Stimulated activated CD8-positive, alpha-beta memory T cell treated with anti-CD3 and anti-CD28 coated beads, Interleukin-4, amount 100 ng/mL, for 4 hours (primary cell): ENCODE data around the gene PPM1E.
"Not testable (repeated sequence)": the region's sequence is repeated elsewhere in the genome, so short reads cannot be mapped to it uniquely, and the experiment has no call there.

ENCODE experiments used
- DNase-seq, 2 donors: peaks; one replicate each; pipeline ENCODE4 v3.0.0-alpha.2; 2020; ENCODE audit warnings: low read depth in 2 of 2, low spot score in 1 of 2

Gene PPM1E

DNA sequence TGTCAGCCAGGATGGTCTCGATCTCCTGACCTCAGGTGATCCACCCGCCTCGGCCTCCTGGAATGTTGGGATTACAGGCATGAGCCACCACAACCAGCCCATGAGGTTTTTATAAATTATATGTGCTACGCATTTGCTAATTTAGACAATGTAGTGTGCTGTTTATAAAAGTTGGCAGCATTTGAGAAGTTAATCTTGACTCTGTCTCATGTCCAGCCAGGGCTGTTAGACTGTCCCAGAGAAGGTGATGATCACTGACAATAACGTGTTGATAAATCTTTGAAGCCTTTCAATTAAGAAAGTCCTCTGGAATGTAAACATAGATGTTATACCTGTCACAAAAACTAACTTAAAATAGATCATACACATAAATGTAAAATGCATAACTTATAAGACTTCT is 82.0 kb downstream of the PPM1E start:
- DNase-seq: no peak

DNA sequence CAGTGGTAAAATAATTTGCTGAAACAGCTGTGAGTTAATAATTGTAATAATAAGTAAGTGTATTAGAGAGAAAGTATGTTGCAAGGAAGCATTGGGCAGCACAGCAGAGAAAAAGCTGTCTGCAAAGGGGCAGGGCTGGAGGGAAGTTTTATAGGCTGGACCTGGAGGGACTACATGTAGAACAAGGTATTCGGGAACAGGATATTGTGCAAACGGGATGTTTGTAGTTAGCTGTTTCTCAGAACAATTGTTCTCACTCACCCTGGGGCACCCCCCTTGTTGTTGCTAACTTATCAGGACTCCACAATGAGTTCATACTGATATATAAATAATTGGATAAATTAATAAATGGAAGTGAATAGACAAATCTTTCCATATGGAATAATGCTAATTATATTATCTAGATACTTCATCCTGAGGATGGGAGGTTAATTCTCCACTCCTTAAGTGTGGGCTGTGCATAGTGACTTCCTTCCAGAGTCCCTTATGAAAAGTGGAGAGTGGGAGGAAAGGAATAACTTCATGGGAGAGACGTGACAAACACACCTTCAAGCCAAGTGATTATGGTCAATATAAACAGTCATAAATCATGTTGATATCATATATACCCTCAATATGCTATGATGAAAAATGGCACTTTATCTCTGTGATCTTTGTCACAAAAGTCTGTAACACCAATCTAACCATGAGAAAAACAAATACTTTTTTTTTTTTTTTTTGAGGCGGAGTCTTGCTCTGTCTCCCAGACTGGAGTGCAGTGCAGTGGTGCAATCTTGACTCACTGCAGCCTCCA is 85.4 kb downstream of the PPM1E start:
- DNase-seq: no peak

DNA sequence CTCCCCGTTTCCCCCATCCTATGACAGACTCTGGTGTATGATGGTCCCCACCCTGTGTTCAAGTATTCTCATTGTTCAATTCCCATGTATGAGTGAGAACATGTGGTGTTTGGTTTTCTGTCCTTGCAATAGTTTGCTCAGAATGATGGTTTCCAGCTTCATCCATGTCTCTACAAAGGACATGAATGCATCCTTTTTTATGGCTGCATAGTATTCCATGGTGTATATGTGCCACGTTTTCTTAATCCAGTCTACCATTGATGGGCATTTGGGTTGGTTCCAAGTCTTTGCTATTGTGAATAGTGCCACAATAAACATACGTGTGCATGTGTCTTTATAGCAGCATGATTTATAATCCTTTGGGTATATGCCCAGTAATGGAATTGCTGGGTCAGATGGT is 90.8 kb downstream of the PPM1E start:
- DNase-seq: not testable (repeated sequence)

DNA sequence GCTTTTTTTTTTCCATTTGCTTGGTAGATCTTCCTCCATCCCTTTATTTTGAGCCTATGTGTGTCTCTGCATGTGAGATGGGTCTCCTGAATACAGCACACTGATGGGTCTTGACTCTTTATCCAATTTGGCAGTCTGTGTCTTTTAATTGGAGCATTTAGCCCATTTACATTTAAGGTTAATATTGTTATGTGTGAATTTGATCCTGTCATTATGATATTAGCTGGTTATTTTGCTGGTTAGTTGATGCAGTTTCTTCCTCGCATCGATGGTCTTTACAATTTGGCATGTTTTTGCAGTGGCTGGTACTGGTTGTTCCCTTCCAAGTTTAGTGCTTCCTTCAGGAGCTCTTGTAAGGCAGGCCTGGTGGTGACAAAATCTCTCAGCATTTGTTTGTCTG is 94.5 kb downstream of the PPM1E start:
- not testable (repeated sequence) for DNase-seq

DNA sequence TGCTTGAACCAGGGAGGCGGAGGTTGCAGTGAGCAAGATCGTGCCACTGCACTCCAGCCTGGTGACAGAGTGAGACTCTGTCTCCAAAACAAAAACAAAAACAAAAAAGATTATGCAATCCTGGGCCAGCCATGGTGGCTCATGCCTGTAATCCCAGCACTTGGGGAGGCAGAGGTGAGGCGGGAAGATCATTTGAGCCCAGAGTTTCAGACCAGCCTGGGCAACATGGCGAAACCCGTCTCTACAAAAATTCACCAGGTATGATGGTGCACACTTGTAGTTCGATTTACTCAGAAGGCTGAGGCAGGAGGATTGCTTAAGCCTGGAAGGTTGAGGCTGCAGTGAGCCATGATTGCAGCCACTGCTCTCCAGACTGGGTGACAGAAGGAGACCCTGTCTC is 109.6 kb downstream of the PPM1E start:
- no peak for DNase-seq

DNA sequence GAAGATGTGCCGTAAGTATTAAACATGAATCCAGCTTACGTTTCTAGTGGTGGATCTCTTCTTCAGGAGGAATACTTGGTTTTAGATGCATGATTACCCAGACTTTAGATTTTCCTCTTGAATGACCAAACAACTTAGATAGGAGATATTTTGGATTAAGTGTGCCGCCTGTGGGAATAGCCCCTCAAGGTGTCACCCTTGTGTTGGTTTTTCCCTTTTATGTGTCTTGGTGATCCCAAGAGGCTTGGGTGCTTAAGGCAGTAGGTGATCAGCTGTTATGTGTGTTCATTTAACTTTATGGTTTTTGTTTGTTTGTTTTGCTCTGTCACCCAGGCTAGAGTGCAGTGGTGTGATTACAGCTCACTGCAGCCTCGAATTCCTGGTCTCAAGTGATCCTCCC is 115.1 kb downstream of the PPM1E start:
- no peak for DNase-seq

DNA sequence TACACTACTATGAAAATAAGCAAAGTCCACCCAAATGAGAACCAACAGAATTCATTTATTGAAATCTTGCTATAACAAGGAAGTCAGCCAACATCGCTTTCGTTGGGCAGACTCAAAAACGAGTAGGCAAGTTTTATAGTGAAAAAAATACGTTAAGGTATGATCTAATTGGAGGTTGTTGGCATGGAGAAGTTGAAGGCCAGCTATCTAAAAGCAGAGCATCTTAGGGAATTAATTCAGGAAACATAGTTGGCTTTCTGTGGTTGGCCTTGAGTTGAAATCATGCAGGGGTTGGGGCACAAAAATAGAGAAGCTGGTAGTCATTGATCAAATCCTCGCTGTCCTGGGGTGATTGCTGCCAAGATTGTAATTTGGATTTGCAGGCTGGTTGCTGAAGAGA is 118.3 kb downstream of the PPM1E start:
- DNase-seq: no peak

DNA sequence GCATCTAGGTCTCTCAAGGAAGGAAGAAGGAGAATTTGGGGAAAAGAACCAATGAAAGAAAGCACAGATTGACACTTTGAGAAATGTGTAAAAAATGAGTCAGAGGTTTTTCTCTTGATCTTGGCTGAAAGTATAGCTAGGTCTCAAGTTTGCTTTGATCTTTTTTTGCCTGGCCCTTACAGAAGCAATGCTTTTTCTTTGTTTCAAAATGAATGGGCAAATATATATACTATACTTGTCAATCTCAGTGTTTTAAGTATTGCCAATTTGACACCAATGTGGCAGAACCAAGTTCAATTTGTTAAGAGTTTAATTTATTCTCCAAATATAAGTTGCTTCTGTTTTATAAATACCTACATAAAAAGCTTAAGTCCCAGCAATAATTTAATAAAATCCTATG is 119.6 kb downstream of the PPM1E start:
- no peak for DNase-seq

DNA sequence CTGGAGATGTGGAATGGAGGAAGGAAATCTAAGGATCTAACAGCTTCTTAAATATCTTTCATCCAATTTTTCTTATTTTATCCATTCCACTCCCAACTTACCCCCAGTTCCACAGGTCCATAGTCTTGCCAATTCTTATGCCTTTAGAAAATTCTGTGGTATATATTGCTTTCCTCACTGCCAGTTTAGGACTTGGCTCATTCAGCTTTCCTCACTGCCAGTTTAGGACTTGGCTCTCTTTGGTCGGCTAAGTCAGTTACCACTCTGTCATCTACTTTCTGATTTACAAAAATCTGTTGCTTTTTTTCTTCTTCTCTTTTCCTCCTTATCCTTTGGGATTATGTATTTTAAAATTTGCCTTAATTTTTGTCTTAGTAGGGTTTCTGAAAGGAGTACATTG is 128.5 kb downstream of the PPM1E start:
- DNase-seq: no peak

DNA sequence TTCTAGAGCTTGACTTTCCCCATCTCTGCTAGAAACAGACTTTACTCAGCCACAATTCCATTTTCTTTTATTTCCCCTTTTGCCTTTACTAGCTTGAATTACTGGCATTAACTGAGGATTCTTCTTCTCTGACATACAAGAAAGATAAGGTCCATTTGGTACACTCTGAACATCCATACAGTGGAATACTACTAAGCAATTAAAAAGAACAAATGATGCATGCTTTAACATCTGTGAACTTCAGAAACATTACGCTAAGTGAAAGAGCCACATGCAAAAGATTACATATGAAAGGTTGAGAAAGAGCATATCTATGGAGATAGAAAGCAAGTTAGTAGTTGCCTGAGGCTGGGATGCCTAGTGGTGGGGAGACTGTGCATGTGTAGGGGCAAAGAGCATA is 130.9 kb downstream of the PPM1E start:
- DNase-seq: no peak

DNA sequence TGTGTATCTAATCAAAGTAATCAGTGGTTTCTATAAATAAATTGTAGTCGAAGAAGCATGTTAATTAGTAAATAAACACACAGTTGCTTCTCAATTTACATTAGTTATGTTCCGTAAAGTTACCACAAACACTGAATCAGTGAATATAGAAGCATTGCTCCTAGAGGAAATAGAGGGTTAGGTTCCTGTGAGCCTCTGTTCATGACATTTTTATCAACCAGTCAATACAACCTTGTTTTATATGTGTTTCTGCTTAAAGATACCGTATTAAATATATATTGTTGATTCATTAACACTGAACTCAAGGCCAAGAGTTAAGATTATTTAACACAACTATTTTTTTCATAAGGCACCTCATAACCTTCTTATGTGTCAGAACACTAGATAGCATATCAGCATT is 134.3 kb downstream of the PPM1E start:
- no peak for DNase-seq

DNA sequence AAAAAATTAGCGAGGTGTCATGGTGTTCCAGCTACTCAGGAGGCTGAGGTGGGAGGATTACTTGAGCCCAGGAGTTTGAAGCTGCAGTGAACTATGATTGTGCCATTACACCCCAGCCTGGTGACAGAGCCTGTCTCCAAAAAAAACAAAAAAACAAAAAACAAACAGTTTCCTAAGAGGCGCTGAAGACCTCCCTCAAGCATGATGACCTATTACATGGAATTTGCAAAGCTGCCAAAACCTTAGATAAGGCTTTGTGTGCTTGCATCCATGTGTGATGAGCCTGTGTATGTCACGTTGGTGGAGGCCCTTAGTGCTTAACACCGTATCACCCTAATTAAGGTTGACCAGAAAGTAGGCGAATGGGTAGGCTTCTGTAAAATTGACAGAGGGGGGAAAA is 143.5 kb downstream of the PPM1E start:
- no peak for DNase-seq

DNA sequence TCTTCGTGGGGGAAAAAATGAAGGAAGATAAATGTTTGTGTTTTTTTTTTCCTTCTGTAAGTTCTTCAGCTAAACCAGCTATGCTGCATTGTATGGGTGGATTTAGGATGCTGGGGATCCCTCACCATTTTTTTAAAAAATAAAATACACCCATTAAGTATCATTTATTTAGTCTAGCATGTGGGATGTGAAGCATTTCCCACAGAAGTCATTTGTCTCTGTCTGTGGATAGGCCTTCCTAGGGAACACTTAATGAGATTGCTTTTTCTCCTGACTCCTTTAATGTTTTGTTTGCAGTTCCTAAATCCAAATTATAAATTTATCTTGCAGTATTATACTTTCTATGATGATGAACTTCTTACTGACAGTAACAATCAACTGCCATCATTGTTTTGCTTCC is 146.7 kb downstream of the PPM1E start:
- DNase-seq: no peak

DNA sequence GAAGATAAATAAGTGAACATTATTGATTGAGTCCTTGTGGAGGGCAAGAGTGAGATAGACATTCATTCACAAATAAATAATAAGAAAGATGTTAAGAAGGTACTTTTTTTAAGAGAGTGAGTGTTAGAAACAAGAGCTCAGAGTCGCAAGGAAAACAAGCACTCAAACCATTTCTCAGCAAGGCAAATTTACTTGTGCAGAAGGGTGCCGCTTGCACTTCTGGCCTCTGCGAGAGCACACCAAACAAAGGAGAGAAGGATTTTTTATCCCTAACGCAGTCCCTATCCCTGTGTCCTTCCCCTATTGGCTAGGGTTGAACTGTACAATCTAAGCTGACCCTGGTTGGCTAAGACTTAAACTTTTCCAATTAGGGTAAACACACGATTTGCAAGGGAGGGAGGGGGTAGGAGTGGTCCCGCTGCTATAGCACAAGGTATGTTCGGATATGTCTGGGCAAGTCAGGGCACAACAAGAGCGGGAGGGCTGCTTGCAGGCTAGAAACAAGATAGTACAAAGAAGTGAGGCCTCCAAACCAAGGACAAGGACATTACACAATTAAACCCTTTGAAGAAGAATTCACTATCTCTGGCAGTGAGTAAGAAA is 156.2 kb downstream of the PPM1E start:
- no peak for DNase-seq

DNA sequence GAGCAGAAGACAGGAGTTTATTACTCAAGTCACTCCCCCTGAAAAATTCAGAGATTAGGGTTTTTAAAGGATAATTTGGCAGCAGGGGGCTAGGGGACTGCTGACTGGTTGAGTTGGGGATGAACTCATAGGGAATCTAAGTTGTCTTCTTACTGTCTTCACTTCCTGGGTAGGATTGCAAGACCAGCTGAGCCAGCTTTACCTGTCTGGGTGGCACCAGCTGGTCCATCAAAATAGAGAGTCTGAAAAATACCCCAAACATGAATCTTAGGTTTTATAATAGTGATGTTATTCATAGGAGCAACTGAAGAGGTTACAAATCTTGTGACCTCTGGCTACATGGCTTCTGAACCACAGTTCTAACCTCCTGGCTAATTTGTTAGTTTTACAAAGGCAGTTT is 157.9 kb downstream of the PPM1E start:
- no peak for DNase-seq

DNA sequence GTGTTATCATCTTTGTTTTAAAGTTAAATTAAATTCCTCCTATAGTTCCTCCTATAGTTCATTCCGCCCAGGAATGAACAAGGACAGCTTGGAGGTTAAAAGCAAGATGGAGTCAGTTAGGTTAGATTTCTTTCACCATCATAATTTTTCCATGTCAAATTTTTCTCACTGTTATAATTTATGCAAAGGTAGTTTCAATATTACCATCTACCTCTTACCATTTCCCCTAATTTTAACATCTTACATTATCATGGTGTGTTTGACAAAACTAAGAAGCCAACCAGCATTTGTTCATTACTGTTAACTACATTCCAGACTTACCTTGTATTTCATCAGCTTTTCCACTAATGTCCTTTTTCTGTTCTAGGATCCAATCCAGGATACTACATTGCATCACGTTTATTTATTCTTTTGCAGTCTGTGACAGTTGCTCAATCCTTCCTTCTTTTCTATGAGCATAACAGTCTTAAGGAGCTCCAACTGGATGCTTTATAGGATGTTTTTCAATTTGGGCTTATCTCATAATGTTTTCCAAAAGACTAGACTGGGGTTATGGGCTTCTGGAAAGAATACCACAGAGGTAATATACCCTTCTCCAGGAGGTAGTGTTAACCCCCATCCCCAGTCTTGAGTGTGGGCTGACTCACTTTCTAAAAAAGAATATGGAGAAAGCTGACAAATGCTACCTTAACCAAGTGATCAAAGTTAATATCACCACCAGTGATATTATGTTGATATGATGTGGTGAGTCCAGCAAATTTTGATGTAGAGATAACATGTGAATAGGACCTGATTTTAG is 158.5 kb downstream of the PPM1E start:
- no peak for DNase-seq

DNA sequence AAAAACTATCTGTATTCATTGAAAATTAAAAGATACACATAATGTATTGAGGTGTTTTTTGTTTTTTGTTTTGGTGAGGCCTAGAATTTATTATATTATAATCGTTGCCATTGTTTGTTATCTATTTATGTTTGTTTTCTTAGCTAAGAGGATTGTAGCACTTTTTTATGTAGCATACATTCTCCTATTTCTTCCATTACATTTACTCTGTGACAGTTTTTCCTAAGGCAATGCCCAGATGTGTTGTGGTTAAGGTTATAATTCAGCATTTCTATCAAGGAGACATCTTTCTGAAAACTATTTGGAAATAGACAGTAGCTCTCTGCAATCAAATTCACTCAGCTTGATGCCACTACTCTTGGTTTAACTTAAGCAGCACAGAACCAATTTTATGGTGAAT is 161.6 kb downstream of the PPM1E start:
- DNase-seq: no peak

DNA sequence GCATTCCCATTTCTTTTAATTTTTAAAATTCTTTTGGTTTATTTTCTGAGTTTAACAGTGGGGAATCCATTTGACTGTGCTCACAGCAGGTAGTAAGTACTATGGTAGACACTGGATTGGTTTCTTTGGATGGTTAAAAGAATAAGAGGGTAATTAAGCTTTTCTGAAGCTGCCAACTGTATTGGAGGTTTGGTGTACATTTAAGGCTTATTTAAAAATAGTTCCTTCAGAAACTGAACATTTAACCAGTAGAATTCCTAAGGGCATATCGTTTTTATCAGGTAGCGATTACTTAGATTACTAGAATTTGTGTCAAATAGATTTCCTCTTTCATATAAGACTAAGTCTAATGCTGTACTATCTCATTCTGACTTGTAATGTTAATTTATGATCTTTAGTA is 162.4 kb downstream of the PPM1E start:
- no peak for DNase-seq

DNA sequence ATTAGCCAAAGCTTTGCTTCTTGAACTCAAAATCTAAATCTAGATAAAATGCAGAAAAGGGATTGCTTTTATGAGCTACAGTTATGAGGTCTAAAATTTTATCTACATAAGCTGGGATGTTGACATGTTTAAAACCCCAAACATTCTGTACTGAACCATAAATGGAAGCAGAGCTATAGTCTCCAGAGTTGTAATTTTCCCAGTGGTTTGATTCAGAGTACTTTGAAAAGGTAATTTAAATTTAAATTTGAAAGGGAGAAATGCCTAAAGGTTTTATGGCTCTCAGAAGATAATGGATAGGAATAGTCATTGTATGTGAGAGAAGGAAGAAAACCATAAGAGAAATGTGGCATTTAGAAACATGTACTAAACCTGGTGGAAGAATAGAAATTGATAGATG is 163.2 kb downstream of the PPM1E start:
- no peak for DNase-seq

DNA sequence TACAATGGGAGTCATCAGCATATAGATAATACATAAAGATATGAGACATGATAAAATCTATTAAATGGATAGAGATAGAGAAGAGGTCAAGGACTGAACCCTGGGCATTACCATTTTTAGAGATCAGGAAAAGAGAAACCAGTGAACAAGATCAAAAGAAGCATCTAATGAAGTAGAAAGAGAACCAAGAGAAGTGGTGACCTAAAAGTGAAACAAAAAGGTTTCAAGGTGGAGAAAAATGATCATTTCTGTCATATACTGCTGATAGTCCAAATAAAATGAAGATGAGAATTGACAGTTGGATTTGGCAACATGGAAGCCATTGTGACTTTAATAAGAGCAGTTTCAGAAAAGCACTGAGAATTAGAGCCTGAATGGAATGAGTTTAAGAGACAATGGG is 165.1 kb downstream of the PPM1E start:
- DNase-seq: no peak

DNA sequence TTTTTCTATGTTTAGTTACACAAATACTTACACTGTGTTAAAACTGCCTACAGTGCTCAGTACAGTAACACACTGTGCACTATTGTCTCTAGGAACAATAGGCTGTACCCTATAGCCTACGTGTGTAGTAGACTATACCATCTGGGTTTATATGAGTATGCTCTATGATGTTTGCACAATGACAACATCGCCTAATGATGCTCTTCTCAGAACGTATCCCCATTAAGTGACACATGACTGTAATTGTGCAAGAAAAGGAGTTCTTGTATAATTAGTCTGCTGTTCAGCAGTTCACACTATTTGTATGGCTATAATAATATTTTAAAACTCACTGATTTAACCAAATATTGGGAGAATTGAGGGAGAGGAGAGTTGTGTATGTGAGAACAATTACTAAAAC is 177.3 kb downstream of the PPM1E start:
- DNase-seq: no peak

DNA sequence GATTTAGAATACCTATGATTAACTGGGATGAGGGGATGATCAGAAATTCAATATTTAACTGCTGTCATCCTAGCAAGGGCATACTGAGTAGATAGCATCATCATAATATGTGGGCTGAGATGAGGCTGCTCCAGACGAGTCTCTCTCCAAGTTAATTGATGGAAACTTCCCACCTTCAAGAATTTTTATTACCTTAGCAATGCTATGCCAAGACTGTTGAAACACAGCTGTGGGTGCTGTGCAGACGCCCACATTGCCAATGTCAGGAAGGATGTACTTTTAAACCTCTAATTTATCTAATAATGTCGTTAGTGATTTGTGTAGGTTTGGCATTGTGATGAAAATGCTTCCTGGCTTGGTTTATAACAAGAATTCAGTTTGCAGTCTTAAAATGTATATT is 180.6 kb downstream of the PPM1E start:
- DNase-seq: no peak
